HG02571 (cell line): ENCODE measurements around the gene TOX2.
A peak's percentile ranks its signal among the peaks of the same experiment; 100 is the strongest.

Experiments
- ATAC-seq: cut with Tn5 transposase; IDR thresholded peaks from one replicate; pipeline ENCODE4 v1.9.1; 2021; ENCODE audit warnings: mild to moderate bottlenecking, moderate library complexity; ENCODE audit not compliant: unreplicated experiment

TOX2 gene

DNA sequence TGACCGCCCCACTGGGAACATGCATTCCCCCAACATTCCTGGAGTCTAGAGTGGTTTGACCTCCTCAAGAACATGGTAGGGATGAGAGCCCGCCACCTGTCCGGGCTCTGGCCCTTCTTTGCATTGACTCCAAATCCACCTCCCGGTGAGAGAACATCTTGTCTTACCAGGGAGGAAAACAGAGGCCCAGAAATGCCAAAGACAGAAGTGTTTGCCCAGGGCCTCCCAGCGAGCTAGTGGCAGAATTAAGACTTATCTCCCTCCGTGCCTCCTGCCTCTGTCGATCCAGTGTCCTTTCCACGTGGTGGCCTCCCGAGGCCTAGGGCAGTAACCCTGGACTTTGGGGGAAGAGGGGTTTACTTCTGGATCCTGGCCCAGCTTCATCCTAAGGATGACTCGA lies 137.5 kb downstream of the TOX2 start:
- no peak for ATAC-seq

- no peak for ATAC-seq
These were observed 138.4 kb downstream of the TOX2 start for GRCh38 chr20:44053046-44053445.

DNA sequence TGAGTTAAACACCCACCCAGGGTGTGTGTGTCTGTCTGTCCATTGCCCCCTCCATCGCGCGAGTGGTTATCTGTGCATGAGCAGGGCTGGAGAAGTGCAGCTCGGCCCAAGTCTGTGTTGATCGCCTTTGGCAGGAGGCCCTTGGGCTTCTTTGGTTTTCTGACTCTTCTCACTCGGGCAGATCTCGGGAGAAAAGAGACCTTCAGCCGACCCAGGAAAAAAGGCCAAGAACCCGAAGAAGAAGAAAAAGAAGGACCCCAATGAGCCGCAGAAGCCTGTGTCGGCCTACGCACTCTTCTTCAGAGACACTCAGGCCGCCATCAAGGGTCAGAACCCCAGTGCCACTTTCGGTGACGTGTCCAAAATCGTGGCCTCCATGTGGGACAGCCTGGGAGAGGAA lies 139.5 kb downstream of the TOX2 start:
- ATAC-seq = no peak

GRCh38 chr20:44054849-44055248 lies 140.2 kb downstream of the TOX2 start:
- no peak for ATAC-seq

DNA sequence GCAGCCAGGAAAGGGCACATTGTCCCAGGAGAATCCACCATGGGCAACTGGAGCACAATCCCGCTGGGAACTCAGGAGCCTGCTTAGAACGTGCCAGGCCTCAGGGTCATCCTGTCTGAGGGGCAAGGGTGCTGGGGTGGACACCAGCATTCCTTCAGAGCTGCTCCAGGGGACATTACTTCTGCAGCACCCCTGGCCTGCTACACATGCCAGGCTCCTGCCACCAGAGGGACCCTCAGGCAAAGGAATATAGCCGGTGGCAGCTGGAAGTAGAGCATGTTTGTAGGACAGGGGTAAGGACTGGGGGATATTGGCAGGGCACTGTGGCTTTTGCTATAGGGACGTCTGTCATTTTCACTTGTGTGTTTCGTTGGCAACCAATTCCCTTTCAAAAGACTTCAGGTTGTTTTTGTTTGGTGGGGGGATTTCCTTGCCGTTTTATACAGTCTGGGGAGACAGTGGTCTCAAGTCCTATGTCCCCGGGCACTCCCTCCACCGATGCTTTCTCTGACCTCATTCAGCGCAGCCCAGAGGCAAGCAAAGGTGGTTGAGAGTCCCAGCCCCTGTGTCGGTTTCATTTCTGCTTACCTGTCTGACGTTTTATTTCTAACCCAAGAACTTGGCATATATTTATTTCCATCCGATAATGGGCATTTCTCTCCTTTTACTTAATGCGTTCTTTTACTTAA lies 141.5 kb downstream of the TOX2 start:
- ATAC-seq = no peak

- ATAC-seq = no peak
These were observed 143.3 kb downstream of the TOX2 start for GRCh38 chr20:44057698-44058675.

- no peak for ATAC-seq
These were observed 150.1 kb downstream of the TOX2 start for GRCh38 chr20:44064501-44065400.

DNA sequence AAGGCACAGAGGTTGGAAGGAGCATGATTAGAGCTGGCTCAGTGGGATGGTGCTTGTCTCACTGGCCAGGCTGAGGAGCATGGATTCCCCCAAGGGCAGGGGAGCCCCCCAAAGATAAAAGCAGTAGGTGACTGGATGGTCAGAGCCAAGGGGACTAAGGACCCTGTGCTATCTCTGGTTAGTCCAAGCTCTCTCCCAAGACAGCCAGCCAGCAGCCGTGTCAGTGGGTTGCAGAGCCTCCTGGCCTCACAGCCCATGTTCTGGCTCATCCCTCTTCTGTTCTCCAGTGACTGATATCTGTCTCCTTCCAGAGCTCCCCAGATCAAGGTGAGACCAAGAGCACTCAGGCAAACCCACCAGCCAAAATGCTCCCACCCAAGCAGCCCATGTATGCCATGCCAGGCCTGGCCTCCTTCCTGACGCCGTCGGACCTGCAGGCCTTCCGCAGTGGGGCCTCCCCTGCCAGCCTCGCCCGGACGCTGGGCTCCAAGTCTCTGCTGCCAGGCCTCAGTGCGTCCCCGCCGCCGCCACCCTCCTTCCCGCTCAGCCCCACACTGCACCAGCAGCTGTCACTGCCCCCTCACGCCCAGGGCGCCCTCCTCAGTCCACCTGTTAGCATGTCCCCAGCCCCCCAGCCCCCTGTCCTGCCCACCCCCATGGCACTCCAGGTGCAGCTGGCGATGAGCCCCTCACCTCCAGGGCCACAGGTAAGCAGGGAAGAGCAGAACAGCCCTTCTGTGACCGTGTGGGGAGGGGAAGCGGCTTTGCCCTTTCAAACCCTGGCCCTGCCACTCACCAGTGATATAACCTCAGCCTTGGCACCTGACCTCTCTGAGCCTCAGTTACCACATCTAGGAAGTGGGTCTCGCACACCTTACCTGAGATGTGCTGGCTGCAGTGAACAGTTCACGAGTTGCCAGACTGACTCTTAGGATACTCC lies 151.0 kb downstream of the TOX2 start:
- ATAC-seq = no peak

DNA sequence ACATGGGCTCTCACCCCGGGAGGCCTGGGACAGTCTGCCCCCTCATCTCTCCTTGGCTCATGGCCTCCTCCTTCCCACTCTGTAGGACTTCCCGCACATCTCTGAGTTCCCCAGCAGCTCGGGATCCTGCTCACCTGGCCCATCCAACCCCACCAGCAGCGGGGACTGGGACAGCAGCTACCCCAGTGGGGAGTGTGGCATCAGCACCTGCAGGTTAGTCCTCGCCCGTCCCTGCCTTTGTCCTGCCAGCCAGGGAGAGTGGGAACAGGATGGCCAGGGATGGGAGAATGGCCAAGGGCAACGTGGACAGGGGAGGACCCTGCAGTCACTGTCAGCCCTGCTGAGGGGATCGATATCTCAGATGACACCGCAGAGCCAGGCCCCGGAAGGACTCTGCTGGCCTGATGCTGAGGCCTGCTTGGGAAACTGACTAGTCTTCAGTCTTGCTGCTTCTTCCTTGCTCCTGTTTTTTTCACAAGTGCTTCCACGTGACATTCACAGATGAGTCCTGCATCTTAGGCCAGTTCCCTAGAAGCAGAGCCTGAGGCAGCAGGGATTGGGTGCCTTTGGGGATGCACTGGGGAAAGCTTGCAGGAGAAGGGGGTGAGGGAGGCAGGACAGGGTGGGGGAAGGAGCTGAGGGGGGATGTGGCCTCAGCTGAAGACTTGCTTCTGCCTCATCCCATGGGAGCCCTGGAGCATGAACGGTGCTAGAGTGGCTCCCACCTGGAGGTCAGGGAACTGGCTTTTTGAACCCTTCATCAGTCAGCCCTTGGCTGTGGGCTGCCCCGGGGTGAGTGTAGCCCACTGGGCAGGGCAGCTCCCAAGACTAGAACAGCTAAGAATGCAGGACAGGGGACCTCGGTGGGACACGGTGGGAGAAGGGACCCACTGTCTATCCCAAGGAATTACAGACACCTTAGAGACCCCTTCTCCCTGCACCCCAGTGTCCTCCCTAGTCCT lies 152.3 kb downstream of the TOX2 start:
- ATAC-seq = no peak

DNA sequence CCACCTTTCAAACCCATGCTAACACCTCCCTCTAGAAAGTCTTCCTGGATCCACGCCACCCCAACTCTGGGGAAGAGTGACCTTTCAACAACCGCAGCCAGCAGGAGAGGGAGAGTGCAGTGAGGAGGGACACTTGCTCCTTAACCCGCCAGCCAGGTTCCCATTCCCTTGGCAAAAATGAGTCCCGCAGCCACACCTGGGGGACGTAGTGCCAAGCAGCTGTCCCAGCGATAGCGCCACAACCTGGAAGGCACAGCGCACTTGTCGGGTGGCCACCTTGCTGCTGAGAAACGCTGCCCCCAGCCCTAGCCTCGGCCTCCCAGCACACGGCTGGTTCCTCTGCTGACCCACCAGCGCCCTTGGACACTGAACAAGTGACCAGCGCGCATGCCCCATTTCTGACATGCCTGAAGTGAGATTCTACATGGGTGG lies 153.0 kb downstream of the TOX2 start:
- ATAC-seq = no peak

DNA sequence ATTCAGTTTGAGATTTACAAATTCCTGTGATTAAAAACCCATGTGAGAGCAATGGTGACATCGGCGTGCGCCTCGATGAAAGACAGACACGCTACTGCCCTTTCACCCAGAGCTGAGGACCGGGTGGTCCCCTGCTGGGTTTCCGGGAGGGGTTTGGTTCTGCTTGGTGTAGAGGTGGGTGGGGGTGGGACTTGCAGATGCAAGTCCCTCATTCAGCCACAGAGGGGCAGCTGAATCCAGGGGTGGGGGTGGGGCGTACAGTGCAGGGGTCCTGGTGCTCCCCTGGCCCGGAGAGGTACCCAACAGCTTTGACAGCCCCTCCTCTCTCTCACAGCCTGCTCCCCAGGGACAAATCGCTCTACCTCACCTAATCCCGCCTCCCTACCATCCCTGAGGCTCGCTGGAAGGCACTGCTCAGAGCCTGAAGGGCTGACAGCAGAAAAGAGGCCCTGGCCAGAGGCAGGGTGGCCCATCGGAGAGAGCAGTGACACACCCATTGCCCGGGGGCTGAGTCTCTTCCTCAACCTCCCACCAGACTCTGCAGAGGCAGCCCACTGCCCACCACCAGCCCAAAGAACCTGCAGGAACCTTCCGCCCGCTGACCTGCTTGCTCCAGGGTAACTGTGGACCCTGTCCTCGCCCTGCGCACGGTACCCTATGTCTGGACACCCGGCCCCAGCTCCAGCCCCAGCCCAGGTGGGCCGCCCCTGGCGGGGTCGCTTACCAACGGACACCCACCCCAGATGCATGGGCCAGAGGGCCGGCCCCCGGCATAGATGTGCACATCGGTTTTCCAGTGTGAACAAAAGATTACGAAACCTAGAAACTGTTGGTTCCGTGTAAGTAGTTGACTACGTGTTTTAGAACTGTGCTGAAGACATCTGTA lies 153.9 kb downstream of the TOX2 start:
- no peak for ATAC-seq

DNA sequence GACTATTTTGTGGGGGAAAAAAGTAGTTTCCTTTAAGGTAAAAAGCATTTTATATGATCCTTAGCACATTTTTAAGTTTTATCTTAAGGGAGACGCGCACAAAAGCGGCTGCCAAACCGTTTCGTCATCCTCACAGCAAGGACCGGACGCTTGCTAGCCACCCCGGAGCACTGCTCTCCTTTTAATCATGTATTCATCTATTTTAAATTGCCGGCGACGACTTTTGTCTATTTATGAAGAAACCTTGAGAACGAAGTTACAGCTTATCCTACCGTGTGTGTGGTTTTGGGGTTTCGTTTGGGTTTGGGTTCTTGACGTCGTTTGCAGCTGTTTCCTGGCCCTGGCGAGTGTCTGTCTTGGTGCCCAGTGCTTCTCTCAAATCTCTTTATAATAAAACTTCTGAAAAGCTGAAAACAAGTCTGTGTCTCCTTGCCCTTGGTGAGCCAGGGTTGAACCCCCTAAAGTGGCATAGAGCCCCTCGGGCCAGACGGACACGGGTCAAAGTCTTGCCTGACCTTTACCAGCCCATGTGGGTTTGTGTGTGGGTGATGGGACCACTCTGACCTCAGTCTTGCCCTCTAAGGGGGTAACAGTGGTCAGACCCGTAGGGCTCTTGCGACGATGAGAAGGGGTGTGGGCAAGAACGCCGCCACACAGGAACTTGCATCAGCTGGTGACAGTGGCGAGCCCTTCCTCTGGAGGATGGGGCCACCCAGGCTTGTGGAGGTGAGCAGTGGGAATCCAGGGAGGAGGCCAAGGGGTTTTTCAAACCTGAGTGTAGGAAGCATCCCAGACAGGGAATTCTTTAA lies 154.8 kb downstream of the TOX2 start:
- ATAC-seq = peak; percentile 66

GRCh38 chr20:44070139-44070900 lies 155.7 kb downstream of the TOX2 start:
- no peak for ATAC-seq

DNA sequence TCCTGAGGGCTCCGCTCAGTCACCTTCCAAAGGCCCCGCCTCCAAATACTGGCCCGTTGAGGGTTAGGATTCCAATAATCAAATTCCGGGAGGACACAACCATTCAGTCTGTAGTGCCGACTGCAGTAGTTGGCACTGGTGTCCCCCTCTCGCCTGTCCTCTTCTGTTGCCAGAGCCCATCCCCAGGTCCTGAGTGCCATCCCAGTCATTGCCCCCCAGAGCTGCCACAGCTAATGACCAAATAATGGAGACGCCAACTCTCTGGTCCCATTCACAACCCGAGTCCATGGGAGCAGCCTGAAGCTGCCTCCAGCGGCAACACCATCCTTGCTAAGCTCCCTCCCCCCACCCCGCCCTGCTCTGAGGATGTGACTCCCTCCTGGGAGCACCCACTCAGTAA lies 156.4 kb downstream of the TOX2 start:
- ATAC-seq = no peak

GRCh38 chr20:44071526-44072111 lies 157.0 kb downstream of the TOX2 start:
- no peak for ATAC-seq

DNA sequence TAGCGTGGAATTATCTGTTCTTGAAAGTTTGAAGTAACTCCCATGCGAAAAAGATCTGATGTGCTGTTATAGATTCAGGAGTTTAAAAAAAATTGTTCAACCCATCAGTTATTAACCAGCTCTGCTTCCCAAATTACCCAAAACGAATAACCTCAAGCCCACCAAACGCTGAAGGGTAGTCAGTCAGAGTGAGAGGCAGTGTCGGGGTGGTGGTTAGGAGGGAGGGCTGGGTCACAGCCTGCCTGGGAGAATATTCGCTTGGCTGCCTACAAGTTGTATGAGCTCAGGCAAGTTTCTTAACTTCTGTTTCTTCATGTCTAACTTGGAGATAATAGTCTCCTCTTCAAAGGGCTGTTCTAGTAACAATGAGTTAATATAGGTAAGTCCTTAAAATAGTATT lies 157.7 kb downstream of the TOX2 start:
- ATAC-seq = no peak
